Fibroblast of pulmonary artery (primary cell): ENCODE measurements around the gene DHRS7.

ENCODE experiments used
- DNase-seq: peaks from one replicate; pipeline ENCODE4 v3.0.0-alpha.2; 2010; ENCODE audit warnings: low read depth
- H3K4me3 ChIP-seq: replicated peaks from 2 replicates; pipeline ENCODE4 v1.5.1; 2011; ENCODE audit warnings: low read depth, mild to moderate bottlenecking, control low read depth, low read length, moderate library complexity
- CTCF ChIP-seq: IDR thresholded peaks from 2 replicates; pipeline ENCODE4 v1.5.1; 2011; ENCODE audit warnings: mild to moderate bottlenecking, control low read depth, low read length, inconsistent platforms; ENCODE audit errors: missing control alignments

Gene DHRS7, protein sequence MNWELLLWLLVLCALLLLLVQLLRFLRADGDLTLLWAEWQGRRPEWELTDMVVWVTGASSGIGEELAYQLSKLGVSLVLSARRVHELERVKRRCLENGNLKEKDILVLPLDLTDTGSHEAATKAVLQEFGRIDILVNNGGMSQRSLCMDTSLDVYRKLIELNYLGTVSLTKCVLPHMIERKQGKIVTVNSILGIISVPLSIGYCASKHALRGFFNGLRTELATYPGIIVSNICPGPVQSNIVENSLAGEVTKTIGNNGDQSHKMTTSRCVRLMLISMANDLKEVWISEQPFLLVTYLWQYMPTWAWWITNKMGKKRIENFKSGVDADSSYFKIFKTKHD

GRCh38 chr14:60164712-60165546, at the start of gene DHRS7:
Gene DHRS7 (minus strand): TSS chr14:60165398. CDS start chr14:60165309, 89 bp downstream.
- H3K4me3 ChIP-seq, result peak within 1 kb of the TSS; percentile 82
- peak; percentile 80 for DNase-seq
- peak; percentile 43 for TF ChIP-seq CTCF

DNA sequence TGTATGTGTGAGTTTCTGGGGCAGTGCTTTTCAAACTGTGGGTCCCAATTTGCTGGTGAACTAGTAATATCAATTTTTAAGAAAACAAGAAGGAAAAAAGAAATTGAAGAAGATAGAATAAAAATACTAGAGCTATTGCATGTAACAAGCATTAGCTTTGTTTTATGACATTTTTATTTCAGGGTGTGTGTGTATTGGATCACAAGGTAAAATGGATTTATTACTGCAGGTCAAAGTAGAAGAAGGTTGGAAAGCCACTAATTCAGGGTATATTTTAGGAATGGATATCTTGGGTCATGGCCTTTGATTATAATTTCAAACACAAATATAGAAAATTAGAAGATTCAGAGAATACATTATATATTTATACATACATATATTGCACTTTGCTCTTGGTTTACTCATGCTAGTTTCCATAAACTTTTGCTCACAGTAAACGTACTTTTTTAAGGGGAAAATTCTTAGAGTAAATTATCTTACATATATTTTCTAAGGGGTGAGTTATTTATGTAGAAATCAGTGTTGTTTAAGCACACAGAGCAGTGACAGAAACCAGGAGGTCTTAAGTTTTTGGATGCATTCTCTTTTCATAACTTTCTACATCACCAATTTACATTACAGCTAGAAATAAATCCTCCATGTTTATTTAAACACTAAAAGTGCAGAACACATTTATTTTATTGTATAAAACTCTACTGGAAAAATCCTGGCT, 49.4 kb upstream of the DHRS7 start:
- DNase-seq, result no peak
- H3K4me3 ChIP-seq, result no peak overlapping the region
- no peak for TF ChIP-seq CTCF

DNA sequence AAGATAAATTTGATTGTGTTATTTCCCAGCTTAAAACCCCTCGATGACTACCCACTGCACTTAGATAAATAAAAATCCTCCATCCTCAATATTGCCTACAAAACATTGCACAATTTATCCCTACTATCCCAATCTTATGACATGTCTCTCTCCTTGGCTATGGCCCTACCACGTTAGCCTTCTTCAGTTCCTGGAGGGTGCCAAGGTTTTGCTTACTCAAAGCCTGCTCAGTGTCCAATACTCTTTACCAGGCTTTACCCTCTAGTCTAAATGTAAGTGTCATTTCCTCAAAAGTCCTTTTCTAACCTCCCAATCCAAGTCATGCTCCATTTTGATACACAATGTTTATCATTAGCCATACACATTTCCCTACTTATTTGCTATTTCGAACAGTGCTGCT, 48.8 kb upstream of the DHRS7 start:
- no peak overlapping the region for H3K4me3 ChIP-seq
- no peak for DNase-seq
- TF ChIP-seq CTCF, result no peak

DNA sequence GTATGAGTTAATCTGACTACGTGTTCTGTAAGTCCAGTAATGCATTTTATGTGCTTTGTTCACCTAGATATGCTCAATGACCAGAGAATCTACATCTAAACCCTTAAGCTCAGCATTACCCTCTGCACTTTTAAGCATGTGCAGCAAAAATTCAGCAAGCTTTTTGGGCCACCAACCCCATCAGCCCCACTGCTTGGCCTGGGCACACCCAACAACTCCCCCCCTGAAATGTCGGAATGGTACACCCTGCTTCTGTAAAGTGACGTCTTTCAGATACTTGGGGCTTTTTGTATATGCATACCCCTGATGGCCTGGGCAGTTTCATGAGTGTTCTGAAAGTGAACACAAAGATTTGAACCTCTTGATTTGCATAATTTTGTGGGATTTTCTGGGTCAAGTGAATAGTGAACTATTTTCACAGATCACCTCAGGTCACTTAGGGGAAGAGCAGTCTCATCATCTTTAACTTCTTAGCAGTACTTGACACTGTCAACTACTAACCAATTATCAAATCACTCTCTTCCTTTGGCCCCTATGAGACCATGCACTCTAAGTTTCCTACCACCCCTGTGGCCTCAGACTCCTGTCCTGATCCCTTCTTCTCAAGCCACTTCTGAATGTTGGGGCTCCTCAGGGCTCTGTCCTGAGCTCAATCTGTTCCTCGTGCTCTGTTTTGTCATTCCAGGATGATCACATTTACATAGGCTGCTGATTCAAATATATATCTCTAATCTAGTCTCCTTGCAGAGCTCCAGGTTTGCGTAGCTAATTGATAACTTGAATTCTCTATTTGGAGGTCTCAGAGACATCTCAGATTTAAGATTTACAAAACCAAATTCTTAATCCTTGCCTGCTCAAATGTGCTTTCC, 47.5 kb upstream of the DHRS7 start:
- H3K4me3 ChIP-seq, result no peak overlapping the region
- TF ChIP-seq CTCF, result no peak
- DNase-seq, result no peak

- DNase-seq, result no peak
- no peak for TF ChIP-seq CTCF
- no peak overlapping the region for H3K4me3 ChIP-seq
These were observed 46.0 kb upstream of the DHRS7 start for GRCh38 chr14:60211153-60211552.

GRCh38 chr14:60210703-60211102, 45.5 kb upstream of the DHRS7 start:
- no peak for DNase-seq
- TF ChIP-seq CTCF, result no peak

More at GRCh38 chr14:60210703-60211102, 45.5 kb upstream of the DHRS7 start:
- H3K4me3 ChIP-seq, result no peak overlapping the region
